NB4 (cell line): ENCODE data around the gene RAMP3.

Experiments
- CTCF ChIP-seq: IDR thresholded peaks from one replicate; pipeline ENCODE4 v1.5.1; 2012; ENCODE audit warnings: low read depth, low read length
- MAX ChIP-seq: IDR thresholded peaks from 2 replicates; pipeline ENCODE4 v1.6.1; 2011; ENCODE audit warnings: low read depth, low read length
- POLR2A ChIP-seq: IDR thresholded peaks from 2 replicates; pipeline ENCODE4 v1.6.1; 2011; ENCODE audit warnings: mild to moderate bottlenecking; ENCODE audit not compliant: insufficient read length; ENCODE audit errors: extremely low read depth

- TF ChIP-seq CTCF (no peak), POLR2A (no peak), MAX (no peak)
These were observed 72.5 kb downstream of the RAMP3 start for GRCh38 chr7:45230083-45230482.
